GM19099 (cell line): ENCODE results near the gene FSHR.

ENCODE experiments used
- POLR2A ChIP-seq: IDR thresholded peaks from 3 replicates; pipeline ENCODE4 v1.6.1; 2011; ENCODE audit warnings: low read depth; ENCODE audit not compliant: insufficient read length; ENCODE audit errors: extremely low read depth

Gene FSHR

GRCh38 chr2:49146401-49146800, 7.9 kb downstream of the FSHR start:
- TF ChIP-seq POLR2A: no peak

DNA sequence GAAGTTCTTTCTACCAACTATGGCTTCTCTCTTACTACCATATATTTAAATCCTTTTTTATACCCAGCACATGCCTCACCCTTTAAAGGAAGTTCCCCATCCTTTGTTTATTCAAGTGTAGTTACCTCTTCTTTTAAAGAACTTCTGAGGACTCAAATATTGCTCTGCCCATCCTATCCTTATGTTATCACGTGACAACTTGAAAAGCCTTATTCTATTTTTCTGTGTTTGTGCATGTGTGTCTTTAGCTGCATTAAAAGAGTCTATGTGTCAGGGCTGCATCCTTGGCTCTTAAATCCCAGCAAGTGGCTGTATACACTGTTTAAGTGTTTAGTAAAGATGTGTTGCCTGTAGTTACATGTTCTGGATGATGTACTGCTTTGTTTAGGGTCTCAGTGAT, 22.5 kb downstream of the FSHR start:
- no peak for TF ChIP-seq POLR2A

DNA sequence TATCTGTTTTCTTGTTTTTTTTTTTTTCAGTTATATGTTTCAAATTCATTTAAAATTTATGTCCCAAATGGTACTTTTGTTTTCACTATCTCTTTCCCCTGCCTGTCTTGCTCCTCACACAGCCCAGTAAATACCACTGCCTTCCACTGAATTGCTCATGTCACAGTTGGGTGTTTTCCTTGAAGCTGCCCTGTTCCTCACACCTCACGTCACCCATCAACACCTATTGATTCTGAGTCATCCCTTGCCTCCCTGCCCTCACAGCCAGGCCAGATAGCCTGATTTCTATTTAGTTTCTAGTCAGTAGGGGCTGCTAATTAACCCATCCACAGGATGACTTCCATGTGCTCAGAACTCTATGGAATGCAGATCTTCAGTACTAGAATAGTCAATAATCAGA, 25.3 kb downstream of the FSHR start:
- no peak for TF ChIP-seq POLR2A

DNA sequence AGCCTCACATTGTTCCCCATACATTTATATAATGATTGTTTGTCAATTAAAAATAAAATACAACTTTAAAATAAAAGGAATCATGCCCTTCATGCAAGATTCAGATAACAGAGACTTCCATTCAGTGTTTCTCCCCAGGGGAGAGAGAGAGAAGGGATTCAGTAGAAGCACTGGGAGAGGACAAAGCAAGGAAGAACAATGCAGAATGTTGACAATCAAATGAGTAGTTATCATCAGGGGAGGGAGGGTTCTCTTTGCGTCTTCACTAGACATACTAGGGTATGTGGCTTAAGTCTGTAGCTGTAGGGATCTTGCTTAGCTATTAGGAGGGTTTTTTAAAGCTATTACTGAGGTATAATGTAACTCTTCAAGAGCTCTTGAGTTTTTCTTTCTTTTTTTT, 30.7 kb downstream of the FSHR start:
- TF ChIP-seq POLR2A: no peak

GRCh38 chr2:49122107-49122506, 32.2 kb downstream of the FSHR start:
- no peak for TF ChIP-seq POLR2A

- TF ChIP-seq POLR2A: no peak
Measured at GRCh38 chr2:49113046-49113445, 41.3 kb downstream of the FSHR start.

GRCh38 chr2:49111456-49111855, 42.9 kb downstream of the FSHR start:
- no peak for TF ChIP-seq POLR2A

GRCh38 chr2:49111006-49111405, 43.3 kb downstream of the FSHR start:
- TF ChIP-seq POLR2A: no peak

DNA sequence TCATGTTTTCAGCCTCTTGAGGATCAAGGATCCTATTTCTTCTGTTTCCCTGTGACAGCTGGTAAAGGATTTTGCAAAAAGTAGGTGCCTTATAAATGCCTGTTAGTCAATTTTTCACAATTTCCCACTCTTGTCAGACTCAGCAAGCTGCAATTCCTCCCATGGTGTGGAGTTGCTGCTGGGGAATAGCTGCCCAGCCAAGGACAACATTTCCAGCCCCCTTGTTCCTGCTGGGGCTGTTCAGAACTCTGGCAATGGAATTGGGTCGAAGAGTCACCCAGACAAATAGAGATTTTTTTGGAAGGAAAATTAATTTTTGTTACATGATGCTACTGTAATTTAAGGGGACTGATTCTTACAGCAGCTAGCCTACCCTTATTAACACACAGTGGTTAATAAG, 43.7 kb downstream of the FSHR start:
- TF ChIP-seq POLR2A: no peak

DNA sequence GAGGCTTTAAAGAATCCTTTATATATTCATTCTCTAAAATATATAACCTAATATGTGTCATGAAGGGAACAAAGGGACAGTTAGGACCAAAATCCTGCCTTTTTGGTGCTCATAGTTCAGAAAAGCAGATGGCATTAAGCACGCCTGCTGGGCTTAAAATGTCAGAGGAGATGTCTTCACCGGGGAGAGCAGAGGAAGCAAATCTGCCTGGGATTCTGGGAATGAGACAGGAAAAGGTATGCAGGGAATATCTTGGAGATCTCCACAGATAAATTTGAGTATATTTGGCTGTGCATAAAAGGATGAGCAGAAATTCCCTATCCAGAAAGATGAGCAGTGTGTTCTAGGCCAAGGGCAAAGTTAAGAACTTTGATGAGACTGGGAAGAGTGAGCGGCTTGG, 45.5 kb downstream of the FSHR start:
- TF ChIP-seq POLR2A: no peak

GRCh38 chr2:49108436-49108835, 45.9 kb downstream of the FSHR start:
- no peak for TF ChIP-seq POLR2A

DNA sequence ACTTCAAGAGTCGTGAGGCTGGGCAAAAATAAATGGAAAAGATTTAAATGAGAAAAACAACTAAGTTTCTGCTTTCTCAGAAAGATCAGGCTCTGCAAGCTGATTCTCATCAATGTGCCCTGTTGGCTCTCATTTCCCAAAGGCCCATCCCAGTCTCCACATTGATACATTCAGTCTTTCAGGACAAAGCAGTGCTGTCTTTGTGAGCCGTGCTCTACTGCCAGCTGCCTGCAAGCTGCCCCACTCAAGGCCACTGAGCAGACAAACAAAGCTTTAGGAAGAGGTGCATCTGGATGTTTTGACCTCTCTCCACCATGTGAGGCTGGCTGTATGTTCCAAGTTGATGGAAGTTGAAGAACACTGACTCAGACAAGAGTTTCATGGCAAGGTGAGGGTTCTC, 48.8 kb downstream of the FSHR start:
- TF ChIP-seq POLR2A: no peak

- TF ChIP-seq POLR2A: no peak
Measured at GRCh38 chr2:49102146-49102545, 52.2 kb downstream of the FSHR start.

- TF ChIP-seq POLR2A: no peak
Measured at GRCh38 chr2:49080681-49081080, 73.6 kb downstream of the FSHR start.

DNA sequence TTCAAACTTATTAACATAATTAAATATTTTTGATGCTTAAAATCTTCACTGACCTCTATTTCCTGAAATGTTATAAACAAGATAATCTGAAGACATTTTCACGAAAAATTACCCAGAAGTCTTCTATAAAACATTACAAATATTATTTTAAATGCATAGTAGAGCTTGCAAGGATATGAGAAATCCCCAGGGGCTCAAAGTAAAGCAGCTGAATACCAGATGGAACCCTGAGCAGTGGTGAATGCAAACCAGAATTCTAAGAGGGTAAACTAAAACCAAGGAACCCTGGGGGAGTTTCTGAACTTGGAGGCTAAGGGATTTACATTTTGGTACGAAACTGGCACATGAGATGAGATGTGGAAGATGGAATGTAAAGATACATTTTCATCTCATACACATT, 83.6 kb downstream of the FSHR start:
- no peak for TF ChIP-seq POLR2A

GRCh38 chr2:49069829-49070228, 84.5 kb downstream of the FSHR start:
- no peak for TF ChIP-seq POLR2A

DNA sequence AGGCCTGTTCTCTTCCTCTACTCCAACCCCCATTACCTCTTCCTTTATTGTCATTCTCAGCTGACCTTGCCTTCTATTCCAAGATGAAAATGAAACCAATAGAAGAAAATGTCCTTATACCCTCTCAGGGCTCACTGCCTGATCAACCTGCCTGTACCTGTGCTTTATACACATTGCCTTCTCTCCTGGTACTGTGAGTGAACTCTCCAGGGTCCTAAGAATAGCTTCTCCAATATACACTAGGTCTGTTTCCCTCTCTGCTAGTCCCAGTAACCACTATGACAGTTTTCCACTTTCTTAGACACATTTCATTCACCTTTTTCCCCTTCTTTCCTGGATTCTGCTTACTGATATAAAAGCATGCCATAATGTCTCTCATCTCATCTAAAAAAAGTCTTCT, 85.7 kb downstream of the FSHR start:
- TF ChIP-seq POLR2A: no peak

DNA sequence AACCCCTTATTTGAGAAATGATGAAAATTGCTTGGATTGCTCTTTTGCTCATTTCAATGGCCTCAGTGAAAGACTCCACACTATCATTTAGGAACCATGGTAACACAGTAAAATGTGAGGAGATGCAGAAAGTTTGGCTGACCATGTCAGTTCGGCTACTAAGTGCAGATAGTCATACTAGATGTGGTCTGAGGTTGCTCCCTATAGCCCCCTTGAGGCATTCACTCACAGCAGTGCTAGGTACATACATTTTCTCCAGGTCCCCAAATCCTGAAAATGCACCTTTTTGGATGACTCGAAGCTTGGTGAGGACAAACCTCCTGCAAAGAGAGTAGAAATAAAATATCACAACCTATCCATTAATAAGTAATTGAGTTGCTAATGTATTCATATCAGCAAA, 86.3 kb downstream of the FSHR start:
- no peak for TF ChIP-seq POLR2A
